NCI-H1694 (cell line): ENCODE data around the gene LDHAL6B.

Experiments
- DNase-seq: peaks from one replicate; lab custom pipeline; 2025; lab: John Stamatoyannopoulos, UW

LDHAL6B gene

DNA sequence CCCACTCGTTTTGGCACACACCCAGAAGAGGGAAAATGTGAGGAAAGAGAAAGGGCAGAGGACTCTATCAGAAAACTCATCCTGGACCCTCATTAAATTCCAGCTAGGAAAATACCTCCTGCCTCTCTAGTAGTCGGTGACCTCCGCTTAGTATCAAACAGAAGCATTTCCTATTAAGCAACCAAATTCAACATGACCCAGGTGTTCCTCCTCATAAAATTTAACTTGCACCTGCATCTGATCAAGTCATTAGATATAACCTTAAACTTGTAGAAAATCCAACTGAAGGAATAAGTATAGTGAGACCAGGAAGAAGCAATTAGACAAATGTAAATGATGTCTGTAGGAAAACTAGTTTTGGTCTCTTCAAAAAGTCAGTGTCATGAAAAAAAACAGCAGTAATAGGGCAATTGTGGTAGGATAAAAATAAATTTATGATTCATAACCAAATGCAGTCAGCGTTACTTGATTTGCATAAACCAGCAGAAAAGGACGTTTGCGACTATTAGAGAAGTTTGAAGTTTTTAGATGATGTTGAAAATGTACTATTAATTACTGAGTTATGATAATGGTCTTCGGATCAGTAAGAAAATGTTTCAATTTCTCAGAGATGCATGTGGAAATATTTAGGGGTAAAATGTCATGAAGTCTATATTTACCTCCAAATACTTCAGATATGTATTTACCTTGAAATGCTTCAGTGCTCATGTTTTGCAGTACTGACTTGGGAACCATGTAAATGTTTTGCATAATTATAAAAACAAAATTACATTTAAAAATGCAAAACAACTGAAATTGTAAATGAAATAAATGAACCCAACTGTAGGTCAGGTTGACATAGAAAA, 44.6 kb downstream of the LDHAL6B start:
- no peak for DNase-seq

DNA sequence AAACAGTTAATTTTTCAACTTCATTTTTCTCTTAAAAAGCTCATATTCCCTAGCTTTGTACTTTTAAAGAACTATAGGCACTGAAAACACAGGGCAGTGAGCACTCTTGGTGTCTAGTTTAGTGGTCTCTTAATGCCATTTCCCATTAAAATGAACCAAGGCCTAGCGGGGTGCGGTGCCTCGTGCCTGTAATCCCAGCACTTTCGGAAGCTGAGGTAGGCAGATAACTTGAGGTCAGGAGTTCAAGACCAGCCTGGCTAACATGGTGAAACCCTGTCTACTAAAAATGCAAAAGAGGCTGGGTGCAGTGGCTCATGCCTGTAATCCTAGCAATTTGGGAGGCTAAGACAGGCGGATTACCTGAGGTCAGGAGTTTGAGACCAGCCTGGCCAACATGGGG, 45.5 kb downstream of the LDHAL6B start:
- no peak for DNase-seq

DNA sequence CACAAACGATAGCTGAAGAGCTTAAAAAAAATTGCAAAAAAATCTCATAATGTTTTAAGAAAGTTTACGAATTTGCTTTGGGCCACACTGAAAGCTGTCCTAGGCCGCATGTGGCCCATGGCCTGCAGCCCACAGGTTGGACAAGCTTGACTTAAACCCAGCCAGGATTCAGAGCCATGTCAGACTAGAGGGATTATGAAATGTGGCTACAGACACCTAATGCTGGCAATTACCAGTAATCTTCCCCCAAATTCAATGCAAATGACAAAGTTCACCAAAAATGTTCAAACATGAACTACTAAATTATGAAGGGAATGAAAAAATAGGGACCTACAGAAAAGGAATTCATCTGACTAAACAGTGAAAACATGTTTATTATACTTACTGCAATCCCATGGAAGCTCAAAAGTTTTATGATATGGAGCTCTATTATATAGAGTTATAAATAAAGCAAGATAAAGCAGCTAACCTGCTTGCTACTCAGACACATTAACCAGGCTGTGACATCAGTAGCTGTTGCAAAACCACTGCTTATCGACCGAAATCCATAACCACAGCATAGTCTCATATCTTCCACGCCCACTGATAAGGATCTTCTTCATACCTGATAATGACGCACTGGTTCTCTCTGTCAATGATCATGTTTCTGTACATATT, 49.2 kb downstream of the LDHAL6B start:
- DNase-seq: no peak

DNA sequence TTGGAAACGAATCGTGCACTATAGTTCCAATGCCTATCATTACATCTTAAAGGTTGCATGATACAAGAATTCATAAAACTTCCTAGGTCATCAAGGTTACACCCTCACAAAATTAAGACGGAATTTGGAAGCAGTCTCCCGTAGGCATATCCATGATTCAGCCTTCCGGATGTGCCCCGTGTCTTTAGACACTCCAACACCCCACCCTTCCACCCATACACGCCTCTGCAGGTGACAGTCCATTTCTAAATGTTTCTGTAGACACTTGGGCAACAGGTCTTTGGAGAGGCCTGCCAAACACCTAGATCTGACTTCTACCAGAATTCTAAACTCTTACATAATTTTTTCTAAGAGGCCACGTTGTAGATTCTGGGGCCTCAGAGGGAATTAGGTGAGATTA, 49.8 kb downstream of the LDHAL6B start:
- DNase-seq: no peak

DNA sequence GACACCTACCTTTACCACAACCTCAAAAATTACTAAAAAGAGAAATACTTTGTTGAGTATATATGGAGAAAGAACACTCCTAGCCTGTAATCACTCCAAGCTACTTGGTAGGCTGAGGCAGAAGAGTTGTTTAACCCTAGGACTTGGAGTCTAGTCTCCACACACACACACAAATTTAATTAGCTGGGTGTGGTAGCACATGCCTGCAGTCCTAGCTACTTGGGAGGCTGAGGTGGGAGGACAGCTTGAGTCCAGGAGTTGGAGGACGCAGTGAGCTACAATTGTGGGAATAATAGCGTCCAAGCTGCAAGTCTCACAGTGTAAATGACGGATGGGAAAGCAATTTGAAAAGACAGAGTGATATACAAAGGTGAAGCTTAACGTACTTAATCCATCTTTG, 50.5 kb downstream of the LDHAL6B start:
- no peak for DNase-seq
